ENCODE data around the gene ARPC4.

ARPC4 gene

GRCh38 chr3:9792405-9793160, at the start of gene ARPC4, which contains the start of gene TADA3:
ARPC4 (plus strand) TSS chr3:9793082; CDS start chr3:9793122, 40 bp downstream.
TADA3 (minus strand) TSS chr3:9792473; CDS start chr3:9791466, 1,007 bp downstream.
- DNase-seq, result peak; percentile 92 to 94

DNA sequence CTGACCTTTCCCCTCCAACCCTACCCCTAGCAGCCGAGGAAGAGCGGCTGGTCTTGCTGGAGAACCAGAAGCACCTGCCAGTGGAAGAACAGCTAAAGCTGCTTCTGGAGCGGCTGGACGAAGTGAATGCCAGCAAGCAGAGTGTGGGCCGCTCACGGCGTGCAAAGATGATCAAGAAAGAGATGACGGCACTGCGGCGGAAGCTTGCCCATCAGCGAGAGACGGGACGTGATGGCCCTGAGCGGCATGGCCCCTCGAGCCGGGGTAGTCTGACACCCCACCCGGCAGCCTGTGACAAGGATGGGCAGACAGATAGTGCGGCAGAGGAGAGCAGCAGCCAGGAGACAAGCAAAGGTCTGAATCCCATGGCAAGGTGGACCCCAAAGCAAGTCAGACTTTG, 49.3 kb upstream of the ARPC4 start:
- DNase-seq, result no peak

- DNase-seq, result no peak
Measured at GRCh38 chr3:9744162-9744561, 48.7 kb upstream of the ARPC4 start.

DNA sequence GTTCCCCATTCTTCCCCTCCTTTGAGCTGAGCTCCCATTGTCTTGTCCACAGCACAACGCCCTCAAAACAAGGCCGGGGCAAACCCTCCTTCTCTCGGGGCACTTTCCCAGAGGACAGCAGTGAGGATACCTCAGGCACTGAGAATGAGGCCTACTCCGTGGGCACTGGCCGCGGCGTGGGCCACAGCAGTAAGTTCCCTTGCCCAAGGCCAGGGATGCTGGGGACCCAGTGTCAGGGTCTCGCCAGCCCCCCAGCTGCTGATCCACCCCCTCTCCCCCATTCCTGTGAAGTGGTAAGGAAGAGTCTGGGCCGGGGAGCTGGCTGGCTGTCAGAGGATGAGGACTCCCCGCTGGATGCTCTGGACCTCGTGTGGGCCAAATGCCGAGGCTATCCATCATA, 47.4 kb upstream of the ARPC4 start:
- no peak for DNase-seq

GRCh38 chr3:9746330-9746729, 46.6 kb upstream of the ARPC4 start:
- no peak for DNase-seq

GRCh38 chr3:9747267-9747666, 45.6 kb upstream of the ARPC4 start:
- no peak for DNase-seq

- no peak for DNase-seq
Measured at GRCh38 chr3:9748031-9748430, 44.9 kb upstream of the ARPC4 start.

- no peak for DNase-seq
Measured at GRCh38 chr3:9749296-9749644, 43.6 kb upstream of the ARPC4 start.

GRCh38 chr3:9749645-9750555, 43.0 kb upstream of the ARPC4 start, which contains the start of gene OGG1:
OGG1 (plus strand) TSS chr3:9749952; CDS start chr3:9750287, 335 bp downstream.
- peak; percentile 97 for DNase-seq

DNA sequence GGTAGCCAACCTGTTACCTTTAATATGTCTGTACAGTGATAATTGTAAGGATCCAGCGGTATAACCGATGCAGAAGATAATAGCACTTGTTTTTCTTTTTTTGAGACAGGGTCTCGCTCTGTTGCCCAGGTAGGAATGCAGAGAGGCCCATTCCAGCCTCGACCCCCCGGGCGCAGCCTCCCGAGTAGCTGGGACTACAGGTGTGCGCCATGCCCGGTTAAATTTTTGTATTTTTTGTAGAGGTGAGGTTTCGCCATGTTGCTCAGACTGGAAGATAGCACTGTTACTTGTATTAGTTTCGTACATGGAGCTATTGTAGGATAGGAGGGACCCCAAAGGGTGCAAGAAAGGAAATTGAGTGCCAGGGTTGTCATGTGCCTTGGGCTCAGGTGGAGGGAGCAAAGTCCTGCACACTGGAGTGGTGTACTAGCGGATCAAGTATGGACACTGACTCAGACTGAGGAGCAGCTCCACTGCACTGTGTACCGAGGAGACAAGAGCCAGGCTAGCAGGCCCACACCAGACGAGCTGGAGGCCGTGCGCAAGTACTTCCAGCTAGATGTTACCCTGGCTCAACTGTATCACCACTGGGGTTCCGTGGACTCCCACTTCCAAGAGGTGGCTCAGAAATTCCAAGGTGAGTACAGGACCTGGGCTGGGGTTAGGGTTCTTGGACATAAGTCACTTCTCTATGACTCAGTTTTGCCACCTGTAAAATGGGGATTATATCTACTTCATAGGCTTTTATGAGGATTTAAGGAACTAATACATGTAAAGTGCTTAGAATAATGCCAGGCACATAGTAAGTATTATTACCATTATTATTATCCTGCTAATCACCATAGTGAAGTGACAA, 42.1 kb upstream of the ARPC4 start:
- no peak for DNase-seq

DNA sequence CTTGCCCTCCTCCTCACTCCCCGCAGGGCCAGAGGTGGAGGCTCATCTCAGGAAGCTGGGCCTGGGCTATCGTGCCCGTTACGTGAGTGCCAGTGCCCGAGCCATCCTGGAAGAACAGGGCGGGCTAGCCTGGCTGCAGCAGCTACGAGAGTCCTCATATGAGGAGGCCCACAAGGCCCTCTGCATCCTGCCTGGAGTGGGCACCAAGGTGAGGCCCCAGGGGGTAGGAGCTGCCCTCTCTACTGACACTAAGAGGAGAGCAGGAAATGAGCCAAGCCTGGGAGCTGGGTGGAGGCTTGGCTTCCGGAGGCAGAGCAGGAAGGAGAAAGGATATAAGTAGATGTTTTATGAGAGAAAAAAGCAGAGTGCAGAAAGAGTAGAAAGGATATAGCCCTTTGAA, 38.2 kb upstream of the ARPC4 start:
- no peak for DNase-seq

DNA sequence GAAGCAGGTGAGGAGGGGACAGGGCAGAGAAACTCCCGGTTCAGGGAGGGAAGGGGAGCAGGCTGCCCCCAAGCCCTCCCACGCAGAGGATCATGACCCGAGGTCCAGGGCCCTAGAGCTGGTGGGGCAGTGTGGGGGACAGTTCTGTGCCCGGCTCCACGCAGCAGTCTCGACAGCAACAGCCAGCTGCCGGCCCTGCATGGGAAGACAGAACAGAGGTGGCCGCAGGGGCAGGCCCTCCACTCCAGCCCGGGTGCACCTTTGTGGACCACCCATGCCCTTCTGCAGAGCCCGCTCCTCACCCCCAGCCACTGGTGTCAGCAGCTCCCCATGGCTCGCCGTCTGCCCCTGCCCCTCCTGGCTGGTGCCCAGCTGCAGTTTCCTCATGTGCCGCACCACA, 35.5 kb upstream of the ARPC4 start:
- no peak for DNase-seq

- DNase-seq, result no peak
Measured at GRCh38 chr3:9760779-9761505, 31.9 kb upstream of the ARPC4 start.

- DNase-seq, result no peak
Measured at GRCh38 chr3:9761919-9762318, 31.0 kb upstream of the ARPC4 start.

- no peak for DNase-seq
Measured at GRCh38 chr3:9762871-9763270, 30.0 kb upstream of the ARPC4 start.

- no peak for DNase-seq
Measured at GRCh38 chr3:9765865-9766264, 27.0 kb upstream of the ARPC4 start.

- peak in 1 of 2 donors; percentile 26 for DNase-seq
Measured at GRCh38 chr3:9767418-9767817, 25.5 kb upstream of the ARPC4 start.

- DNase-seq, result no peak
Measured at GRCh38 chr3:9768141-9768775, 24.6 kb upstream of the ARPC4 start.

GRCh38 chr3:9769012-9769411, 23.9 kb upstream of the ARPC4 start:
- no peak for DNase-seq

DNA sequence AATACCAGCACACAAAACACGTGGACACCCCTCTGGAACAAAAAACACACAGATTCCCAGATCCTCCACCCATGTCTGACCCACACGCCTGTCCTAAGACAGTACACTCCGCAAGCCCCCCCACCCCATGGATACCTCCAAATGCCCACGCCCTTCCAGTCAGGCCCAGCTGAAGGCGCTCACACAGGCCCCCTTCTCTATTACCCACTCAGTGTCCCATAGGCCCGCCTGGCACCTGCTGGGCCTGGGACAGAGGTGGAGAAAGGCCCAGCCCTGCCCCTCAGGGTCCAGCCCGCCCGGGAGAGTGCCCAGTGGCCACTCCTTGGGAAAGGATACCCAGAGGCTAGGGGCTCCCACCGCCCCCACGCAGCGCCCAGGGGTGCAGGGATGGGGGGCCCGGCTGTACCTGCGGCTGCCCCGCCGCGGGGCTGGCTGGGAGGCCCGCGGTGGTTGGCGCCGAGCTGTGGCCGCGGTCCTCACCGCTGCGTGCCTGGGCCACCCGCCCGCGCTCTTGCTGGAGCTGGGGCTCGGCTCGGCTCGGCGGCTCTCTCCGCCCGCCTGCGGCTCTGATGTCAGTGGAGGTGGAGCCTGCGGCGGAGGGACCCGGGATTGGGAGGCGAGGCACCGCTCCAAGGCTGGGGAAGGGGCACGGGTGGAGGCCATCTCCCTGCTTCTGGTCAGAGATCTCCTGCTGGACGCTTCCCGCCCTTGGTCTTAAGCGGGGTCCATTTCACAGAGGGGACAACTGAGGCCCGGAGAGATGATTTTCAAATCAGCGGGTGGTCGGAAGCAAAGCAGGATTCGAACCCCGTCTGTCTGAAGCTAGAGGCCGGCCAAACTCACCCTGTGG, 23.2 kb upstream of the ARPC4 start, which contains the start of gene CAMK1:
TSS of gene CAMK1 (minus strand) at position 522 of the 850 bp plus-strand sequence. CDS start 2,198 bp downstream, outside the sequence.
- peak; percentile 49 for DNase-seq
